HS-27A (cell line): ENCODE measurements around the gene TRPM3.

Source experiments
- DNase-seq: peaks from one replicate; pipeline ENCODE4 v3.0.0-alpha.2; 2012; ENCODE audit warnings: low read depth, missing footprints

TRPM3 gene

GRCh38 chr9:70609011-70609410 is 512.4 kb downstream of the TRPM3 start:
- no peak for DNase-seq

DNA sequence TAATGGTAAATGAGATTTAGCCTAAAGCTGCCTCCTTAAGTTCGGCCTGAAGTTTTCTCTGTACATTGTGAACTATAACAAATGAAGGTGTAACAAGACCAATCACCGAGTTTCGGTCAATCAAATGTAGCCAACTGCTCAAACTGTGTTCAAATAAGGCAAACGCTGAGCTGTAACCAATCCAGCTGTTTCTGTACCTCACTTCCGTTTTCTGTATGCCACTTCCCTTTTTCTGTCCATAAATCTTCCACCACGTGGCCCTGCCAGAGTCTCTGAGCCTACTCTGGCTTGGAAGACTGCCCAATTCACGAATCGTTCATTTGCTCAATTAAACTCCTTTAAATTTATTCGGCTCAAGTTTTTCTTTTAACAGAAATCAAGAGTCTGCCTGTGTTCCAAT is 513.5 kb downstream of the TRPM3 start:
- DNase-seq: no peak

GRCh38 chr9:70607329-70607728 is 514.1 kb downstream of the TRPM3 start:
- no peak for DNase-seq

DNA sequence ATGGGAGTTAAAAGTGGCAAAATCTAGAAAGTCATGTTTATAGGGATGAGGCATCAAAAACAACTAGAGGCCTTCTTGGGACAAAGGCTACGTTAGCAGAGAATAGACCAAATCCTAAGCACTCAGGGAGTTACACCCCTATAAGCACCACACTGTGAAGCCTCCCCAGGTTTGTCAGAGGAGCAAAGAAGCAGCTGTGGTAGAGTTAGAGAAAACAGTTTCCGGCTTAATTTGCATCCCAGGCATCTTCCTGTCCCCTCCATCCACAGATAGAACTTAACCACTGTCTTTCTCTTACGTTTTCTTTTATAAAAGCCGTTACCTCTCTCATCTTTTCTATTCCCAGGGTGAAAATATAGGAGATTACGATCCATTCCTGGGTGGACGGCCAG is 518.4 kb downstream of the TRPM3 start:
- DNase-seq: no peak

- no peak for DNase-seq
Observed at GRCh38 chr9:70602321-70603019, 519.0 kb downstream of the TRPM3 start.

DNA sequence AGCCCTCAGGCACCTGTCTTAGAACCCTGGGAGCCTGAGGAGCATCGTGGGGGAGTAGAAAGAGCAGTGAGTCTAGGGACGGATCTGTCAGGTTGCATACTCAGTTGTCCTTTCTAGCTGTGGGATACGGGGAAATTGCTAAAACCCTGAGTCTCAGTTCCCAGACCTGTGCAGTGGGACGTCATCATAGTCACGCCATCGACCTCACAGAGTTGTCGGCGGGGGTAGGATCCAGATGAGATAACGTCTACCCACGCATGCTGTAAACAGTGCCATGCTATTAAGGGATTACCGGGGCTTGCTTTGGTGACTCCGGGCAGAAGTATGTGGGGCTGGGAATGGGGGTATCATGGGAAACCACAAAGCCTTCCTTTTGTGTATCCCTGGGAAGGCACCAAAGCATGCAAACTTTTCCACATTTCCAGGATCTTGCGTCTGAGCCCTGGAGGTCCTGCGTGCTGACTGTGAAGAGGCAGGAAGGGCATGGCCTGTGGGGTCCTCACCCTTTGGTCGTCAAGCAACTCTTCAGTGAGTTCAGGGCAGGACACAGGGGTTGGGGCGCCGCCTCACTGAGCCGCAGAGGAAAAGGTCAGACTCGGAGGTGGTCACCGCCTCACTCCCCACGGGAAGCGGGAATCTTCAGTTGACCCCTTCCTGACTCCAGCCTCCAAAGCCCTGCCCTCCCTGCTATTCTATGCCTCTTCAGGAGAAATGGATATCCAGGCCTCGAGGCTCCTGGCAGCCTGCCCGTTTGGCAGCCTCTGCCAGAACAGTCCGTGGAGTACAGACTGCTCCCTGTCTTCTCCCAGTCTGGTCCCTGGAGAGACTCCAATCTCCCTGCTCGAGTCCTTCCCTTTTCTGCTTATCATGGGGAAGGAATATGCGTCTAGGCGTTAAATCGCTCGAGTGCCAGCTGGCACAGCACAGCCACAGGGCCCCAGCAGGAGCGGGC is 520.1 kb downstream of the TRPM3 start:
- peak; percentile 72 for DNase-seq

- no peak for DNase-seq
Observed at GRCh38 chr9:70600506-70600905, 520.9 kb downstream of the TRPM3 start.

DNA sequence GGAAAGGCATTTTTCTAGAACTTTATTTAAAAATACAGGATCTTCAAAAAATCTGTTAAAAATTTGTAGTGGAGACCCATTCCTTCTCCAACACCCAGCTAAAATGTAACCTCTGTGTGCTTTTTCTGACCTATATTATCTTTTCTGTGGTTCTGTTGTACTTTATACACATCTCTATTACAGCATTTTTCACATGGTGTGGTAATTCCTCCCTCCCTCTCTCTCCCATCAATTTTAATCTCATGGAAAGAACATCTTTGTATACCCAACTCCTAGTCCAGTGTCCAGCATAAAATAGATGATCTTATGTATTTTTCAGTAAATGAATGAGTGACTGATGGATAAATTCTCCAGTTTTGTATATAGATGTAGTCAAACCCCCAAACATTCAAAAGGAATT is 523.5 kb downstream of the TRPM3 start:
- DNase-seq: no peak

DNA sequence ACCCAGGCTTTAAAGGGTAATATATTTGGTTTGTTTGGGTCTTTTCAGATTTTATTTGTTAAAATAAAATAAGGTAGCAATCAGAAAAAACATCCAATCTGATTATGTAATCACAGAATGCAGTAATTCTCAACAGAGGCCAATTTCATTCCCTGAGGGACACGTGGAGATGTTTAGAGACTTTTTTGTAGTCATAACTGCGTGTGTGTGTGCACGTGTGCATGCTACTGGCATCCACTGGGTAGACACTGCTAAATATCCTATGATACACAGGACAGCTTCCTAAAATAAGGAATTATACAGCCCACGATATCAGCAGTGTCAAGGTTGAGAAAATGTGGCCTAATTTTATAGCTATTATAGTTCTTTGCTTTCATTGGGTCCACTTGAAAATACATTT is 526.2 kb downstream of the TRPM3 start:
- no peak for DNase-seq

DNA sequence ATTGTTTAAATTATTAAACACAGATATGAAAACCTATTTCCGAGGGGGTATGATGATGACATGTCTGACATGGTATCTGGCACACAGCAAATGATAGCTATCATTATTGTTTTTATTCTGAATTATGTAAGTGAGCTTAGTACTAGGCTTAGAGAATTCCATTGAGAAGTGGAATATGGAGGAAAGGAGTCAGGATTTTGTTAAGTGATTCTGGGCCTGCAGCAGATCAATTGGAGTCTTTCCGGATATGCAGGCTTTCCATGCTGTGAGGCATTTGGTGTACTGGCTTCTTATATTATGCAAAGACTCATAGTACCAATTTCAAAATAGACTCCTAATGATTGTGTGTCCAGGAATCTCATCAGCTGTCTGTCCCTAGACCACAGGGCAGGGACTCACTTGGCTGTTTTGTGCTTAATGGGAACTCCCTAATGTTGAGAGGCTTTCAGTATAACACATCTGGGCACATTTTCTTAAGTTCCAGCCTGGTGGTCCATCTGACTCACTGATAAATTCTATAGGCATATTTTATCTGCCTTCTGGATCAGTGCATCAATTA is 527.0 kb downstream of the TRPM3 start:
- no peak for DNase-seq

DNA sequence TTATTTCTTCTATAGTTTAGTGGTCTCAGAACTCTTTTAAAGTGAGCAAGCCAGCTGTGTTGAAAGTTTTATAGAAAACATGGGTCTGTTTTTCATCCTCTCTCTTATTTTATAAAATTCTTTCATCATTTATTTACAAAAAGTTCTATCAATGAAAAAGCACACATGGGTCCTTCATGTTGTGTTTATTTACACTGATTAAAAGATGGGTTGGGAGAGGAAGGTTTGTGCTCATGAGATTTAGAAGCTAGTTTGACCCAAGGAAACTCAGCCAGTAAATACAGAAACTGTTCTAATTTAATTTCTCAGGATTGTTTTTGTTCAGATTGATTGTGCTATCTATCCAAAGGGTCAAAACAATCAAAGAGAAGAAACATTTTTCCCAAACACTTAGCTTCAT is 528.2 kb downstream of the TRPM3 start:
- no peak for DNase-seq

DNA sequence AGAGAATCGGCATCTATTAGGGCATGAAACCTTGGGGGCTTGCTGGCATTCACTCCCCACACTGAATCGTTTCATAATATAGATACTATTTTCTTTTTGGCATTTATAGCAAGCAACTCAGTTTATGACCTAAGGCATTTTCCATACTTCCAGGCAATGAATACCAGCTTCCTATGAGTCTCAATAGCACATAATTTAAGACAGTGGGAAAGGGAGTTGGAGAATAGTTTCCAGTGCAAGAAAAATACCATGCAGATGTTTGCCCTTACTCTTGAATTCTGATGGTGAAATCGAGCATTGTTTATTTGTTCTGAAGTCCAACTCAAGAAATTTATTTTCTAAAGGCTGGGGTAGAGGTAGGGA is 531.1 kb downstream of the TRPM3 start:
- DNase-seq: no peak

GRCh38 chr9:70589571-70590314 is 531.7 kb downstream of the TRPM3 start:
- DNase-seq: no peak

GRCh38 chr9:70588999-70589398 is 532.4 kb downstream of the TRPM3 start:
- no peak for DNase-seq

DNA sequence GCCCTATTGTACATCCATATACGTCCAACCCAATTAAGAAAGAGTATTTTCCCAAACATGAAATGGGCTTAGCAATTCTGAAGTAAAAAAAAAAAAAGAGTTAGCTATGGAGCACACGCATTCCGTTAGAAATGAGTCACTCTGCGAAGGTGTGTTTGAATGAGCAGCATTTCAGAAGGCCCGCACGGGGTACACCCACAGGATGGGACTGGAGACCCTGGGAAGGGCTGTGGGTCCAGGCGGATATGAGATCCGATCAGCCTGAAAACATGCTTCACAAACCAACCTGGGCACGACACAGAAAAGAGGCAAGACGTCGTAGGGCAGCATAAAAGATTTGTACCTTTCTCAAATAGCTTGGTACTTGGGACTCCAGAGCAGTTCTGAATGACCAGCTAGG is 533.0 kb downstream of the TRPM3 start:
- DNase-seq: no peak

GRCh38 chr9:70587201-70587600 is 534.2 kb downstream of the TRPM3 start:
- DNase-seq: no peak

GRCh38 chr9:70586476-70586875 is 534.9 kb downstream of the TRPM3 start:
- DNase-seq: no peak

- no peak for DNase-seq
Observed at GRCh38 chr9:70581955-70582350, 539.5 kb downstream of the TRPM3 start.

DNA sequence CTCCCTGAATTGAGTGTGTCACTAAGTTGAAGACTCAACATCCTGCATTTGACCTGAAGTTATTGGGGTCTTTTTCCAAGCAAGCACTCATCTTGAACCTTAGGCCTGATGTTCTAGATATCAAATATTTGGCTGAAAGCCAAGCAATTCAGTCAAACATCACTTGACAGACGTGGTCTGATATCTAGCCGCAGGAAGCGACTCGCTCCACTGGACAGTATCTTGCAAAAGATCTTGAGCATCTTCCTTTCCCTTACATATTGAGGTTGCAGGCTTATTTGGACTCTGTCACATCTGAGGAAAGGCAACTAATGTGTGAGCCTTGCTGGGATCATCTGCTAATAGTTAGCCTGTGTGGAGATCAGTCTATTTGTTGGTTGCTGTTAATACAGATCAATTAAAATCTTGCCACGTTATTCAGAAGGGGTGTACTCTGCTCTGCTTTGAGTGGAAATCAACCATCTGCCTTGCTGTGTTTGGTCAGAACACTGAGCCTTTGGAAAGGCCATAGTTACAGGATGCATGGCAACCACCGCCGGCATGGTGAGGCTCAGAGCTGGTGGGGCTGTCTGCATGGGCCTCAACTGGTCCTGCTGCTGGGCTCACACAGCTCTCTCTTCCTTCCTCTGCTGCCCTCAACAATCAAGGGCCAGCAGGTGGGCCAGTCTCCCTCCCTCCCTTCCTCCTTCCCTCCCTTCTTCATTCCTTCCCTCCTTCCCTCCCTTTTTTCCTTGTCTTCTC is 540.0 kb downstream of the TRPM3 start:
- DNase-seq: no peak

- DNase-seq: no peak
Observed at GRCh38 chr9:70580606-70581195, 540.7 kb downstream of the TRPM3 start.

DNA sequence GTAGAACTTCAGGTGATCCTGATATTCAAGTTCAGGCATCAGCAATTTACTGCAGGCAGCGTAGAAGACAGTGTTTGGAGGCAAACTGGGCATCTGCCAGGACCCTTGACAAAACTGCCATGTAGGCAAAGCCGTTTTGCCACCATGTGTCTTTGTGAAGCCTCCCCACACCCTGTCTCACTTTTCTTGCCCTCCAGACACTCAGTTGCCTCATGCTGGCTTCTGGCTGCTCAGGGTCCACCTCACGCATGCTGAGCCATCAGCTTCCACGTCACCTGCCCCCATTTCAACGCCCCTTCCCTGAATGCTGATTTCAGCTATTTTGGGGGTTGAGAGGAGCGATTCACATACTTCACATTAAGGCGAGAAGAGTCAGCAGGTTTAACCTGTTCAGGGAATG is 541.7 kb downstream of the TRPM3 start:
- no peak for DNase-seq
